ENCODE measurements around the gene ATP8A1. TPM values are rescaled to one million over a fixed set of nuclear protein-coding genes. Genes with fewer than 3 reads are reported as not detected.
"Not testable (repeated sequence)": the region's sequence is repeated elsewhere in the genome, so short reads cannot be mapped to it uniquely, and the experiment has no call there.

ATP8A1 gene
- total RNA-seq, 6 donors from 2014 or later = 39.5 to 264 (median 144) TPM

DNA sequence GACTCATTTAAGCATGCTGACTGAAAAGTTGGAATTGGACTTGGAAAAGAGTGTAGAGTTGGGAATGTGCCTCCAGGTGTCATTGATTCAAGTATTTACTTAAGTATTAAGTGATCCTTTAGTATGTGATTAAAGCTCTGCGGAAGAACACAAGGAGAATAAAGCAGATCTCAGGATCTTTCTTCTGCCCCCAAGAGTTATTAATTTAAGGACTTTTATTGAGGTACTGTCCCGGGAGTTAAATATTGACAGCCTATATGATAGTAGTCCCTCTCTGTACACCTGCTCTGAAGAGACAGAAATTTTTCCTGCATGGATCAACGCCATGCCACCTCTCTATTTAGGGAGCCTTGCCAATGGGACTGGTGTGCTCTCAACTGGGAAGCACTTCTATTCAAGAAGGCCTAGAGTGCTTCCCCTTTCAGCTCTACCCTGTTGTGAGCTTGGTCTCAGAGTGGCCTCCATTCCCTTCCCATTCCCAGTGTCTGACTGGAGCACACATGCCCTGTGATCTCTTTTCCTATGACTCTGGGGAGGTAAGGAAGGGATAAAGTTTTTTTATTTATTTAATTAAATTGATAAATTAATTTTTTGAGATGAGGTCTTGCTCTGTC is 183.7 kb downstream of the ATP8A1 start:
- Histone ChIP-seq H3K36me3 (no peaks in the 10 kb centered on the region), H3K4me3 (no peak overlapping the region), H3K27ac (no peak overlapping the region), H3K4me1 (peaks cover 0 to 11% (median 0%) of the 10 kb centered on the region in 4 donors), H3K9me3 (no peaks in the 10 kb centered on the region), H3K27me3 (no peaks in the 10 kb centered on the region)
- DNase-seq = peak in 1 of 2 donors; percentile 52
- peak; percentile 16 to 59 for ATAC-seq (ENCODE audit: low FRiP score in 2 of 2)
- WGBS, 2 donors = 61 to 63% methylated on average over 3 of the region's 3 CpGs
- TF ChIP-seq EP300 (IDR thresholded peaks at IDR 0.05) (no peak), POLR2AphosphoS5 (IDR thresholded peaks at IDR 0.05) (no peak), POLR2A (IDR thresholded peaks at IDR 0.05) (no peak)
- TF ChIP-seq, protein P1, sequence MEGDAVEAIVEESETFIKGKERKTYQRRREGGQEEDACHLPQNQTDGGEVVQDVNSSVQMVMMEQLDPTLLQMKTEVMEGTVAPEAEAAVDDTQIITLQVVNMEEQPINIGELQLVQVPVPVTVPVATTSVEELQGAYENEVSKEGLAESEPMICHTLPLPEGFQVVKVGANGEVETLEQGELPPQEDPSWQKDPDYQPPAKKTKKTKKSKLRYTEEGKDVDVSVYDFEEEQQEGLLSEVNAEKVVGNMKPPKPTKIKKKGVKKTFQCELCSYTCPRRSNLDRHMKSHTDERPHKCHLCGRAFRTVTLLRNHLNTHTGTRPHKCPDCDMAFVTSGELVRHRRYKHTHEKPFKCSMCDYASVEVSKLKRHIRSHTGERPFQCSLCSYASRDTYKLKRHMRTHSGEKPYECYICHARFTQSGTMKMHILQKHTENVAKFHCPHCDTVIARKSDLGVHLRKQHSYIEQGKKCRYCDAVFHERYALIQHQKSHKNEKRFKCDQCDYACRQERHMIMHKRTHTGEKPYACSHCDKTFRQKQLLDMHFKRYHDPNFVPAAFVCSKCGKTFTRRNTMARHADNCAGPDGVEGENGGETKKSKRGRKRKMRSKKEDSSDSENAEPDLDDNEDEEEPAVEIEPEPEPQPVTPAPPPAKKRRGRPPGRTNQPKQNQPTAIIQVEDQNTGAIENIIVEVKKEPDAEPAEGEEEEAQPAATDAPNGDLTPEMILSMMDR (IDR thresholded peaks at IDR 0.05) = no peak

DNA sequence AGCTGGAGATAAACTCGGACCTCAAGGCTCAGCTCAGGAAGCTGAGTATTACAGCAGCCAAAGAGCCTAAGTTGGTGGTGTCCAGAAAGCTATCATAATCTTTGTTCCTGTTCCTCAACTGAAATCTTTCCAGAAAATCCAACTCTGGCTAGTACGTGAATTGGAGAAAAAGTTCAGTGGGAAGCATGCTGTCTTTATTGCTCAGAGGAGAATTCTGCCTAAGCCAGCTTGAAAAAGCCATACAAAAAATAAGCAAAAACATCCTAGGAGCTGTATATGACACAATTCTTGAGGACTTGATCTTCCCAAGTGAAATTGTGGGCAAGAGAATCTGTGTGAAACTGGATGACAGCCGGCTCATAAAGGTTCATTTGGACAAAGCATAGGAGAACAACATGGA is 185.0 kb downstream of the ATP8A1 start:
- TF ChIP-seq POLR2AphosphoS5 (IDR thresholded peaks at IDR 0.05) (no peak), EP300 (IDR thresholded peaks at IDR 0.05) (no peak), POLR2A (IDR thresholded peaks at IDR 0.05) (no peak)
- TF ChIP-seq, protein P1 (IDR thresholded peaks at IDR 0.05) = no peak
- no peaks in the 10 kb centered on the region for H3K9me3 ChIP-seq
- H3K27me3 ChIP-seq = no peaks in the 10 kb centered on the region
- DNase-seq = no peak
- ATAC-seq (ENCODE audit: low FRiP score in 2 of 2) = no peak
- H3K27ac ChIP-seq = no peak overlapping the region
- no peak overlapping the region for H3K4me3 ChIP-seq
- H3K4me1 ChIP-seq = peaks cover 0 to 11% (median 0%) of the 10 kb centered on the region in 4 donors
- WGBS, 2 donors = 88 to 97% methylated on average over 3 of the region's 3 CpGs
- H3K36me3 ChIP-seq = no peaks in the 10 kb centered on the region

DNA sequence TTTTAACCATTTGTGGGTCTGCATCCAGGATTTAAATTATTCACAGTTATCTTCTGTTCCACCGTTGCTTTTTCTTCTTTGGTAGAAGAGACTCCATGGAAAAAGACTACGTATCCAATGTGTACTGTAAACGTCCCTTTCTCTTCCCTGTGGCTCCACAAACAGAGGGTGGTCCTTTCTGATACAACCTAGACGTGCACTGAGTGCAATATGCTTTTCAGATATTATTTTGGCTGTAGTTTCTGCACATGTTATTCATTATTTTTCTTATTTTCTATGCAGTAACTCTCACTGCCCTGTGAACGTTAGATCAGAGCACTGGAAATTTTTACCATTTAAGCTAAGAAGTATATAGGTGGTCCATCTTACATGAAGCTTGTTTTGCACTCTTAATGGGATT is 186.9 kb downstream of the ATP8A1 start:
- H3K27me3 ChIP-seq = no peaks in the 10 kb centered on the region
- WGBS, 2 donors = 85 to 93% methylated on average over 5 of the region's 5 CpGs
- H3K4me1 ChIP-seq = peaks cover 0 to 11% (median 0%) of the 10 kb centered on the region in 4 donors
- peaks cover 0 to under 1% (median 0%) of the 10 kb centered on the region in 4 donors for H3K36me3 ChIP-seq
- no peak for DNase-seq
- H3K4me3 ChIP-seq = no peak overlapping the region
- no peak for TF ChIP-seq EP300 (IDR thresholded peaks at IDR 0.05)
- no peak for TF ChIP-seq POLR2A (IDR thresholded peaks at IDR 0.05)
- TF ChIP-seq, protein P1 (IDR thresholded peaks at IDR 0.05) = no peak
- no peak for TF ChIP-seq POLR2AphosphoS5 (IDR thresholded peaks at IDR 0.05)
- ATAC-seq (ENCODE audit: low FRiP score in 2 of 2) = no peak
- H3K9me3 ChIP-seq = no peaks in the 10 kb centered on the region
- no peak overlapping the region for H3K27ac ChIP-seq

DNA sequence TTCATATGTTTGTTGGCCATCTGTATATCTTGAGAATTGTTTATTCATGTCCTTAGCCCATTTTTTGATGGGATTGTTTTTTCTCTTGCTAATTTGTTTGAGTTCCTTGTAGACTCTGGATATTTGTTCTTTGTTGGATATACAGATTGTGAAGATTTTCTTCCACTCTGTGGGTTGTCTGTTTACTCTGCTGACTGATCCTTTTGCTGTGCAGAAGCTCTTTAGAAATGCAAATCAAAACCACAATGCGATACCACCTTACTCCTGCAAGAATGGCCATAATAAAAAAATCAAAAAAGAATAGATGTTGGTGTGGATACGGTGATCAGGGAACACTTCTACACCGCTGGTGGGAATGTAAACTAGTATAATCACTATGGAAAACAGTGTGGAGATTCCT is 189.1 kb downstream of the ATP8A1 start:
- WGBS, 2 donors = 88 to 96% methylated on average over 3 of the region's 3 CpGs
- not testable (repeated sequence) for H3K9me3 ChIP-seq; DNase-seq; ATAC-seq (ENCODE audit: low FRiP score in 2 of 2); H3K4me3 ChIP-seq; H3K27ac ChIP-seq; H3K27me3 ChIP-seq; H3K4me1 ChIP-seq
- peaks cover 0 to 19% (median 8%) of the 10 kb centered on the region in 4 donors for H3K36me3 ChIP-seq

DNA sequence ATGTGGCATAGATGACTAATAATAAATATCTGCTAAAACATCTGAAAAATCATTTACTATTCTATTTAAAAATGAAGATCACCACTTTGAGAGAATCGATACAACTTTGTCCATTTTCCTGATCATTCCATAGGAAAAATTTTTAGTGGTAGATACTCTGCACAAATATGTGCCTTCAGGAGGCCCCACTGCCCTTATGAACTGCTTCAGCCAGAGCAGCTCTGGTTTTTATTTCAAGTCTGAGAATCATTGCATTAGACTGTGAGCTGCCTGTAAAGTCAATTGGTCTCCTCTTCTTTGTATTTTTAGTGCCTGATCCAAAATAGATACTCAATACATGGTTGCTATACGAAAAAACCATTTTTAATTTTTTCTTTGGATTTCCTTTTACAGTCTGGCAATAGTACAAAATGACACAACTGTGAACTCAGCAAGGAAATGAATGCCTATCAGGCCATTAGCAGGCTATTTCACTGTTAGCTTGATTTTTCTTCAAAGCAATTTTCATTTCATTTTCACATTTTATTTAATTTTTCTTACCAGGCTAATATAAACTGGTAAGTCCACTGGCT is 190.5 kb downstream of the ATP8A1 start:
- WGBS, 2 donors = 77 to 82% methylated on average over 2 of the region's 2 CpGs
- H3K27me3 ChIP-seq = no peaks in the 10 kb centered on the region
- H3K4me3 ChIP-seq = no peak overlapping the region
- no peaks in the 10 kb centered on the region for H3K9me3 ChIP-seq
- ATAC-seq (ENCODE audit: low FRiP score in 2 of 2) (no peak), DNase-seq (no peak)
- H3K36me3 ChIP-seq = peaks cover 0 to 22% (median 14%) of the 10 kb centered on the region in 4 donors
- H3K4me1 ChIP-seq = no peaks in the 10 kb centered on the region
- no peak for TF ChIP-seq EP300 (IDR thresholded peaks at IDR 0.05)
- TF ChIP-seq, protein P1 (IDR thresholded peaks at IDR 0.05) = no peak
- no peak for TF ChIP-seq POLR2A (IDR thresholded peaks at IDR 0.05)
- TF ChIP-seq POLR2AphosphoS5 (IDR thresholded peaks at IDR 0.05) = no peak
- H3K27ac ChIP-seq = no peak overlapping the region

Measured in upper lobe of left lung (tissue), 6 donors.